H9 (cell line): ENCODE data around the gene BDNF. TPM values are rescaled to one million over a fixed set of nuclear protein-coding genes. Genes with fewer than 3 reads are reported as not detected.

Experiments used
- DNase-seq: peaks from one replicate; pipeline ENCODE4 v3.0.0-alpha.2; 2017
- H2AFZ ChIP-seq: one replicate; pipeline ENCODE4 v1.6.1; 2013; ENCODE audit warnings: mild to moderate bottlenecking, low read length, control low read depth, moderate library complexity
- H2AK5ac ChIP-seq: 2 replicates; pipeline ENCODE4 v1.6.1; 2013; ENCODE audit warnings: low read length, control low read depth, mixed read lengths; ENCODE audit not compliant: insufficient read length
- H2BK120ac ChIP-seq: one replicate; pipeline ENCODE4 v1.6.1; 2013; ENCODE audit warnings: low read depth, mild to moderate bottlenecking, low read length, control low read depth, inconsistent platforms; ENCODE audit not compliant: poor library complexity, severe bottlenecking
- H2BK12ac ChIP-seq: 2 replicates; pipeline ENCODE4 v1.6.1; 2013; ENCODE audit warnings: low read length, control low read depth, mixed read lengths, low read depth; ENCODE audit not compliant: insufficient read length
- H2BK15ac ChIP-seq: 2 replicates; pipeline ENCODE4 v1.6.1; 2013; ENCODE audit warnings: low read depth, low read length, control low read depth
- H2BK20ac ChIP-seq: one replicate; pipeline ENCODE4 v1.6.1; 2013; ENCODE audit warnings: low read depth, mild to moderate bottlenecking, low read length, control low read depth, inconsistent platforms; ENCODE audit not compliant: poor library complexity, severe bottlenecking
- H2BK5ac ChIP-seq: 2 replicates; pipeline ENCODE4 v1.6.1; 2013; ENCODE audit warnings: low read length, control low read depth, mixed read lengths; ENCODE audit not compliant: insufficient read length
- H3K14ac ChIP-seq: 2 replicates; pipeline ENCODE4 v1.6.1; 2013; ENCODE audit warnings: low read length, control low read depth; ENCODE audit not compliant: insufficient read depth
- H3K18ac ChIP-seq: 2 replicates; pipeline ENCODE4 v1.6.1; 2013; ENCODE audit warnings: low read depth, mild to moderate bottlenecking, mixed read lengths, low read length, control low read depth; ENCODE audit not compliant: insufficient read length
- H3K23ac ChIP-seq: 2 replicates; pipeline ENCODE4 v1.6.1; 2013; ENCODE audit warnings: low read length, control low read depth, mixed read lengths, low read depth; ENCODE audit not compliant: insufficient read length
- H3K23me2 ChIP-seq: 2 replicates; pipeline ENCODE4 v1.6.1; 2013; ENCODE audit warnings: low read depth, mild to moderate bottlenecking, mixed read lengths, low read length, control low read depth; ENCODE audit not compliant: insufficient read length, poor library complexity, severe bottlenecking
- H3K27ac ChIP-seq: 2 replicates; pipeline ENCODE4 v1.5.1; 2013; ENCODE audit warnings: low read length, control low read depth, mixed read lengths, low read depth; ENCODE audit not compliant: insufficient read length
- H3K27me3 ChIP-seq: 2 replicates; pipeline ENCODE4 v1.6.1; 2013; ENCODE audit warnings: low read length, control low read depth, inconsistent platforms; ENCODE audit not compliant: insufficient read depth
- H3K4ac ChIP-seq: 2 replicates; pipeline ENCODE4 v1.6.1; 2013; ENCODE audit warnings: low read depth, mild to moderate bottlenecking, control low read depth, inconsistent platforms, low read length, moderate library complexity
- H3K4me1 ChIP-seq: 2 replicates; pipeline ENCODE4 v1.6.1; 2013; ENCODE audit warnings: low read length, control low read depth, inconsistent platforms; ENCODE audit not compliant: insufficient read depth
- H3K4me2 ChIP-seq: 2 replicates; pipeline ENCODE4 v1.6.1; 2013; ENCODE audit warnings: low read length, control low read depth, mixed read lengths; ENCODE audit not compliant: insufficient read length, insufficient read depth
- H3K56ac ChIP-seq: 2 replicates; pipeline ENCODE4 v1.6.1; 2013; ENCODE audit warnings: low read depth, mild to moderate bottlenecking, mixed read lengths, low read length, control low read depth; ENCODE audit not compliant: insufficient read length
- H3K79me1 ChIP-seq: 2 replicates; pipeline ENCODE4 v1.6.1; 2013; ENCODE audit warnings: low read depth, mild to moderate bottlenecking, moderate library complexity, low read length, control low read depth, inconsistent platforms; ENCODE audit not compliant: insufficient read depth, poor library complexity, severe bottlenecking
- H3K79me2 ChIP-seq: 2 replicates; pipeline ENCODE4 v1.6.1; 2013; ENCODE audit warnings: low read length, control low read depth, inconsistent platforms; ENCODE audit not compliant: insufficient read depth
- H3K9ac ChIP-seq: 2 replicates; pipeline ENCODE4 v1.6.1; 2013; ENCODE audit warnings: low read length, control low read depth, mixed read lengths; ENCODE audit not compliant: insufficient read length; ENCODE audit errors: extremely low read depth
- H3K9me3 ChIP-seq: one replicate; pipeline ENCODE4 v1.6.1; 2013; ENCODE audit warnings: low read depth, low read length, inconsistent platforms; ENCODE audit not compliant: control insufficient read depth
- H3T11ph ChIP-seq: one replicate; pipeline ENCODE4 v1.6.1; 2013; ENCODE audit warnings: mild to moderate bottlenecking, low read length, control low read depth, inconsistent platforms
- H4K20me1 ChIP-seq: one replicate; pipeline ENCODE4 v1.6.1; 2013; ENCODE audit not compliant: control insufficient read depth, insufficient read length, insufficient read depth
- H4K5ac ChIP-seq: 2 replicates; pipeline ENCODE4 v1.6.1; 2013; ENCODE audit warnings: low read depth, mild to moderate bottlenecking, mixed read lengths, low read length, control low read depth; ENCODE audit not compliant: insufficient read length
- H4K8ac ChIP-seq: replicated peaks from 2 replicates; pipeline ENCODE4 v1.6.1; 2013; ENCODE audit warnings: low read length, control low read depth, mixed read lengths, low read depth; ENCODE audit not compliant: insufficient read length
- H4K91ac ChIP-seq: 2 replicates; pipeline ENCODE4 v1.6.1; 2013; ENCODE audit warnings: low read depth, mild to moderate bottlenecking, moderate library complexity, mixed read lengths, low read length, control low read depth; ENCODE audit not compliant: insufficient read length
- H3K27ac Mint-ChIP-seq, 3 experiments: 2 replicates in 2 of 3; 3 replicates in 1 of 3; pipeline ENCODE4 v1.8.0; 2020 to 2021; ENCODE audit warnings: mixed read lengths in 3 of 3, mild to moderate bottlenecking in 1 of 3, moderate library complexity in 1 of 3
- H3K27me3 Mint-ChIP-seq: 2 replicates; pipeline ENCODE4 v1.8.0; 2021; ENCODE audit warnings: low read depth, mild to moderate bottlenecking, moderate library complexity, mixed read lengths
- H3K36me3 Mint-ChIP-seq, 3 experiments: 2 replicates in 2 of 3; 3 replicates in 1 of 3; pipeline ENCODE4 v1.8.0; 2020 to 2021; ENCODE audit warnings: low read depth in 3 of 3, mixed read lengths in 3 of 3; ENCODE audit not compliant: insufficient read depth in 1 of 3
- H3K4me1 Mint-ChIP-seq, 2 experiments: 2 replicates each; pipeline ENCODE4 v1.8.0; 2020; ENCODE audit warnings: mixed read lengths in 2 of 2
- H3K4me3 Mint-ChIP-seq, 2 experiments: 2 replicates in 1 of 2; 3 replicates in 1 of 2; pipeline ENCODE4 v1.8.0; 2020 to 2021; ENCODE audit warnings: mild to moderate bottlenecking in 2 of 2, mixed read lengths in 2 of 2, moderate library complexity in 1 of 2
- H3K9me3 Mint-ChIP-seq, 2 experiments: 2 replicates in 1 of 2; 3 replicates in 1 of 2; pipeline ENCODE4 v1.8.0; 2020; ENCODE audit warnings: mild to moderate bottlenecking in 2 of 2, mixed read lengths in 2 of 2, moderate library complexity in 1 of 2
- WGBS: extraction: QIAGEN DNeasy Blood & Tissue Kit; methylation state at CpG from one replicate; pipeline ENCODE4 v1.1.7; 2013; ENCODE audit warnings: missing lambda C conversion rate, low lambda C conversion rate, mixed read lengths; ENCODE audit not compliant: insufficient read length; ENCODE audit errors: extremely low coverage; 5-methylcytosine and 5-hydroxymethylcytosine counted together
- total RNA-seq: library from RNA; stranded (reverse); gene quantifications from 2 replicates; pipeline ENCODE4 v1.2.1, GENCODE V29; 2021
- TF ChIP-seq, protein P1 (sequence below): fragments of 200-600 bp; sonication (generic); conservative IDR thresholded peaks from 3 replicates; pipeline ENCODE4 v1.8.0; 2021; ENCODE audit warnings: antibody characterized with exemption, mild to moderate bottlenecking

BDNF gene
- total RNA-seq, 1 experiment from 2014 or later, result 2.7 TPM

DNA sequence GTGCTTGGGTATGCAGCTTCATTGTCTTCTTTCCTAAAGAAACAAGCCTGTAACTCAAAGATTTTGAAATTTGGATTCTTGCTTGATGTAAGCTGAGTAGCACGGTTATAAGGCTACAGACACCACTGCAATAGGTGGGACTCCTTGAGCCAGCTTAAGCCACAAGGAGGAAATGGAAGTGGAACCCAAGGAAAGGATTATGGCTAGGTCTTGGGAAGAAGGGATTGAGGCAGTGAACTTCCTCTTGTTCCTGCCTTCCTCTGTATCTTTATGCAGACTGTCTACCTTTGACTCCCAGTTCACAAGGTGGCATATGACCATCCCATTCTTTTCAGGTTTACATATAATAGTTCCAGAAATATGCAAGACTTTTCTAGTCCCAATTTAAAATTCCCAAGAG is 72.3 kb downstream of the BDNF start:
- no peaks in the 10 kb centered on the region for H3K27me3 ChIP-seq
- H4K91ac ChIP-seq, result no peak overlapping the region
- H4K8ac ChIP-seq, result no peak overlapping the region
- H3K4me3 Mint-ChIP-seq, result peak overlapping the region; percentile 19 to 65; a peak in 3 of 5 replicates
- DNase-seq, result no peak
- no peak overlapping the region for H2BK120ac ChIP-seq
- no peak overlapping the region for H3K56ac ChIP-seq
- TF ChIP-seq, protein P1, sequence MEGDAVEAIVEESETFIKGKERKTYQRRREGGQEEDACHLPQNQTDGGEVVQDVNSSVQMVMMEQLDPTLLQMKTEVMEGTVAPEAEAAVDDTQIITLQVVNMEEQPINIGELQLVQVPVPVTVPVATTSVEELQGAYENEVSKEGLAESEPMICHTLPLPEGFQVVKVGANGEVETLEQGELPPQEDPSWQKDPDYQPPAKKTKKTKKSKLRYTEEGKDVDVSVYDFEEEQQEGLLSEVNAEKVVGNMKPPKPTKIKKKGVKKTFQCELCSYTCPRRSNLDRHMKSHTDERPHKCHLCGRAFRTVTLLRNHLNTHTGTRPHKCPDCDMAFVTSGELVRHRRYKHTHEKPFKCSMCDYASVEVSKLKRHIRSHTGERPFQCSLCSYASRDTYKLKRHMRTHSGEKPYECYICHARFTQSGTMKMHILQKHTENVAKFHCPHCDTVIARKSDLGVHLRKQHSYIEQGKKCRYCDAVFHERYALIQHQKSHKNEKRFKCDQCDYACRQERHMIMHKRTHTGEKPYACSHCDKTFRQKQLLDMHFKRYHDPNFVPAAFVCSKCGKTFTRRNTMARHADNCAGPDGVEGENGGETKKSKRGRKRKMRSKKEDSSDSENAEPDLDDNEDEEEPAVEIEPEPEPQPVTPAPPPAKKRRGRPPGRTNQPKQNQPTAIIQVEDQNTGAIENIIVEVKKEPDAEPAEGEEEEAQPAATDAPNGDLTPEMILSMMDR, result no peak
- H3K36me3 Mint-ChIP-seq, result peaks cover 43 to 90% (median 69%) of the 10 kb centered on the region in 3 experiments
- no peak overlapping the region for H3K18ac ChIP-seq
- H3K27ac Mint-ChIP-seq, result peak overlapping the region; percentile 56 to 76 (median 63); a peak in 5 of 7 replicates
- H3K4ac ChIP-seq, result no peak overlapping the region
- H3K4me1 ChIP-seq, result peaks cover 8% of the 10 kb centered on the region
- H3K23ac ChIP-seq, result no peak overlapping the region
- H4K5ac ChIP-seq, result no peak overlapping the region
- WGBS, result no CpG with 5 or more reads among the region's 1 CpG
- H2BK15ac ChIP-seq, result no peak overlapping the region
- no peak overlapping the region for H2BK12ac ChIP-seq
- H3K79me2 ChIP-seq, result peaks cover 7% of the 10 kb centered on the region; the same call in 1 of the 2 replicates
- no peak overlapping the region for H2AFZ ChIP-seq
- H3K4me1 Mint-ChIP-seq, result peaks cover 59 to 81% of the 10 kb centered on the region in 2 experiments
- no peaks in the 10 kb centered on the region for H4K20me1 ChIP-seq
- H2AK5ac ChIP-seq, result no peak overlapping the region
- peak overlapping the region; percentile 32 for H3K4me2 ChIP-seq
- H3K23me2 ChIP-seq, result no peaks in the 10 kb centered on the region
- H3K9me3 Mint-ChIP-seq, result peaks cover 0 to 8% of the 10 kb centered on the region in 2 experiments; a peak in 3 of 5 replicates
- H3K27me3 Mint-ChIP-seq, result no peaks in the 10 kb centered on the region
- H3K79me1 ChIP-seq, result no peaks in the 10 kb centered on the region
- H3K14ac ChIP-seq, result no peak overlapping the region
- no peak overlapping the region for H2BK20ac ChIP-seq
- H3K9me3 ChIP-seq, result no peaks in the 10 kb centered on the region
- H2BK5ac ChIP-seq, result no peak overlapping the region
- no peak overlapping the region for H3K9ac ChIP-seq
- H3T11ph ChIP-seq, result no peak overlapping the region
- H3K27ac ChIP-seq, result peak overlapping the region; percentile 21
